Thyroid gland (tissue), 4 donors: ENCODE data around the gene GRIA4.

Source experiments
- POLR2A ChIP-seq, 2 donors: fragments of 450-650 bp; IDR thresholded peaks; one replicate each; pipeline ENCODE4 v1.6.1; 2017; ENCODE audit warnings: antibody characterized with exemption in 2 of 2, mild to moderate bottlenecking in 2 of 2, moderate library complexity in 1 of 2
- TF ChIP-seq, protein P1 (sequence below), 6 experiments: fragments of 200-600 bp in 3 of 6; fragments of 450-650 bp in 3 of 6; sonication (generic) in 3 of 6; IDR thresholded peaks; one replicate each; pipeline ENCODE4 v1.5.1; 2016 to 2019; ENCODE audit warnings: antibody characterized with exemption in 6 of 6, mild to moderate bottlenecking in 2 of 6, inconsistent platforms in 1 of 6, moderate library complexity in 1 of 6

- TF ChIP-seq, protein P1, sequence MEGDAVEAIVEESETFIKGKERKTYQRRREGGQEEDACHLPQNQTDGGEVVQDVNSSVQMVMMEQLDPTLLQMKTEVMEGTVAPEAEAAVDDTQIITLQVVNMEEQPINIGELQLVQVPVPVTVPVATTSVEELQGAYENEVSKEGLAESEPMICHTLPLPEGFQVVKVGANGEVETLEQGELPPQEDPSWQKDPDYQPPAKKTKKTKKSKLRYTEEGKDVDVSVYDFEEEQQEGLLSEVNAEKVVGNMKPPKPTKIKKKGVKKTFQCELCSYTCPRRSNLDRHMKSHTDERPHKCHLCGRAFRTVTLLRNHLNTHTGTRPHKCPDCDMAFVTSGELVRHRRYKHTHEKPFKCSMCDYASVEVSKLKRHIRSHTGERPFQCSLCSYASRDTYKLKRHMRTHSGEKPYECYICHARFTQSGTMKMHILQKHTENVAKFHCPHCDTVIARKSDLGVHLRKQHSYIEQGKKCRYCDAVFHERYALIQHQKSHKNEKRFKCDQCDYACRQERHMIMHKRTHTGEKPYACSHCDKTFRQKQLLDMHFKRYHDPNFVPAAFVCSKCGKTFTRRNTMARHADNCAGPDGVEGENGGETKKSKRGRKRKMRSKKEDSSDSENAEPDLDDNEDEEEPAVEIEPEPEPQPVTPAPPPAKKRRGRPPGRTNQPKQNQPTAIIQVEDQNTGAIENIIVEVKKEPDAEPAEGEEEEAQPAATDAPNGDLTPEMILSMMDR (IDR thresholded peaks at IDR 0.05): no peak
- TF ChIP-seq POLR2A (IDR thresholded peaks at IDR 0.05): no peak
Measured at GRCh38 chr11:106017093-106017492, 407.2 kb downstream of the GRIA4 start.
